ENCODE data around the gene RPS5. TPM values are rescaled to one million over a fixed set of nuclear protein-coding genes. Genes with fewer than 3 reads are reported as not detected.
A peak's percentile ranks its signal among the peaks of the same experiment; 100 is the strongest.
"Not testable (repeated sequence)": the region's sequence is repeated elsewhere in the genome, so short reads cannot be mapped to it uniquely, and the experiment has no call there.

The RPS5 gene
- total RNA-seq, 1 experiment from 2014 or later: 3,636 TPM

DNA sequence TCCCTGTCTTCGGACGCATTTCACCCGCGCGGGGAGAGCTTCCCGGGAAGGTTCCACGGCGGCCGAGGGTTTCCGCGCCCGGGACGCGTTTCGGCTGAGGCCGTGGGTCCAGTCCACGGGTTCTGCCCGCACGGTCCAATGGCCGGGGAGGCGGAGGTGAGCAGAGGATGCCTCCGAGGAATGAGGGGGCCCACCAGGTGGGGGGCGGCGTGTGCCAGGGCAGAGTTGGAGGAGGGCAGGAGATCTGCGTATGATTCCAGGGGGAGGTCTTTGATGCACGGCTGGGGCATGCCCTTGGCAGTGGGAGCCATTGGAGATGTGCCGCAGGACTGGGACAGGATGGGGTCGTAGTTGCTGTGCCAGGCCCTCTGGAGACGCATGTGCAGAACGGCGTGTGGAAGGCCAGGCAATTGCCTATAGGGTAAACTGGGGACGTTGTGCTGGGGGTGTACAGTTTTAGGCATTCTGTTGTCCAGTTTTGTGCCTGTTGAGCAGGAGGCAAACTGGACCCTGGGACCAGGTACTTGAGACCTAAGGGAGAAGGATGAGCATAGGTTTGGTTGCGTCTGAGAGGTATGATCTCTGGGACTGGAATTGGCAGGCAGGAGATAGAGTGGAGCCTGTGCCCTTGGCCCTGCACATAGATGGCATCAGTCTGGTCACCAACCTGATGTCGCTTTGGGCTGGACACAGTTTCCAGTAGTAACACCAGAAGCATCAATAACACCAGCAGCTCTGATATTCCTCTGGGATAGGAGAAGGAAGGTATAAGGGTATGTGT is 22.1 kb downstream of the RPS5 start:
- DNase-seq: peak; percentile 65
- H3K36me3 ChIP-seq: peaks cover 37% of the 10 kb centered on the region
- H3K27me3 ChIP-seq: no peaks in the 10 kb centered on the region
- H3K9me3 ChIP-seq: peaks cover 3% of the 10 kb centered on the region; the same call in 1 of the 2 replicates
- H3K4me3 ChIP-seq: peak overlapping the region; percentile 85

DNA sequence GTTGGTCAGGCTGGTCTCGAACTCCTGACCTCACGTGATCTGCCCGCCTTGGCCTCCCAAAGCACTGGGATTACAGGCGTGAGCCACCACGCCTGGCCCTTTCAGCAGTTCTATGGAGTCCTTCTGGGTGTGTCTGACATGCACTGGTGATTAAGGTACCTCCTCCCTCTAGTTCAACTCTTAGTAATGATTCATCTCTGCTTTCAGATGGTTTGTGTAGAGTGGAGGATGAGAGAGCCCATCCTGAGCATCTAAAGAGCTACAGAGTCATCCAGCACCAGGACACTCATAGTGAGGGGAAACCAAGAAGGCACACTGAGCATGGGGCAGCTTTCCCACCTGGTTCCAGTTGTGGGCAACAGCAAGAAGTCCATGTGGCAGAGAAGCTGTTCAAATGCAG is 29.5 kb downstream of the RPS5 start:
- Histone ChIP-seq H3K4me3 (no peak overlapping the region), H3K9me3 (peaks cover 11% of the 10 kb centered on the region), H3K36me3 (peaks cover 84% of the 10 kb centered on the region), H3K27me3 (no peaks in the 10 kb centered on the region)
- DNase-seq: no peak

DNA sequence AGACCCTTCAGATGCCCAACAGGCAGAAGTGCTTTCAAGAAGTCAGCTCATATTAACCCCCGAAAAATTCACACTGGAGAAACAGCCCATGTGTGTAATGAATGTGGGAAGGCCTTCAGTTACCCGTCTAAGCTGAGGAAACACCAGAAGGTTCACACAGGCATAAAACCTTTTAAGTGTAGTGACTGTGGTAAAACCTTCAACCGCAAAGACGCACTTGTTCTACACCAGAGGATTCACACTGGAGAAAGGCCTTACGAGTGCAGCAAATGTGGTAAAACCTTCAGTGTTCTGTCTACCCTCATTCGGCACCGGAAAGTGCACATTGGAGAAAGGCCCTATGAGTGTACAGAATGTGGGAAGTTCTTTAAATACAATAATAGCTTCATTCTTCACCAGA is 30.0 kb downstream of the RPS5 start:
- Histone ChIP-seq H3K4me3 (no peak overlapping the region), H3K36me3 (peaks cover 88% of the 10 kb centered on the region), H3K27me3 (no peaks in the 10 kb centered on the region), H3K9me3 (peaks cover 11% of the 10 kb centered on the region)
- no peak for DNase-seq

DNA sequence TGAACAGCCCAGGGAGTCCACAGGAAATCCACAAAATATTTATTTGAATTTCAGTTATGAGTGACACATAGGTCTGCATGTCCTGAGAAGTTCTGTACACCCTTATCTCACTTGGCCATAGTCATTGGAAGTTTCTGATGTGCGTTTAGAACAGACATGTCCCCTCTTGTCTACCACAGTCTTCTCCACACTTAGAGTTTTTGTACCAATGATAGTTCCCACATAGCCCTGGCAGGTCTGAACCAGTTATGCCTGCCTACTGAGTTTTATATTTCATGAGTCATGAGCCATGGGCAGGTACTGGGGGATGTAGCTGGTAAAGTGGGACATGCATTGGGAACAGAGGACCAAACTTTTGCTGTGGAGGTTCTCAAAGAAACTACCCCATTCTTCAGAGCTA is 41.5 kb downstream of the RPS5 start:
- Histone ChIP-seq H3K9me3 (peaks cover 17% of the 10 kb centered on the region), H3K4me3 (no peak overlapping the region), H3K36me3 (peaks cover 2% of the 10 kb centered on the region; the same call in 1 of the 2 replicates), H3K27me3 (no peaks in the 10 kb centered on the region)
- no peak for DNase-seq

DNA sequence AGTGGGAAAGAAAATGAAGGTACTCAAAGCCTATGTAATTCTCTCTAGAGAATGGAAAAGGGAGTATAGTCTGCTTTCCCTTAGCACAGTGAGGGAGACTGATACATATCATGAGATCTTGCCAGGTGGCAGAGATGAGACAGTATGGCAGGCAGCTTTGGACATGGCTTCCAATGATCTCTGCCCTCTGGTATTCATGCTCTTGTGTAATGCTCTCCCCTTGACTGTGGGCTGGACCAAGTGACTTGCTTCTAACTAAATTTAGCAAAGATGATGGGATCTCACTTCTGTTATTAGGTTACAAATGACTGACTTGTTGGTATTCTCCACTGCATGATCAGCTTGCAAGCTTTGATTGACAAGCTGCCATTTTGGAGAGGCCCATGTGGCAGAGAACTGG is 42.7 kb downstream of the RPS5 start:
- Histone ChIP-seq H3K4me3 (no peak overlapping the region), H3K27me3 (no peaks in the 10 kb centered on the region), H3K36me3 (peaks cover 4% of the 10 kb centered on the region; the same call in 1 of the 2 replicates), H3K9me3 (peaks cover 28% of the 10 kb centered on the region)
- no peak for DNase-seq

DNA sequence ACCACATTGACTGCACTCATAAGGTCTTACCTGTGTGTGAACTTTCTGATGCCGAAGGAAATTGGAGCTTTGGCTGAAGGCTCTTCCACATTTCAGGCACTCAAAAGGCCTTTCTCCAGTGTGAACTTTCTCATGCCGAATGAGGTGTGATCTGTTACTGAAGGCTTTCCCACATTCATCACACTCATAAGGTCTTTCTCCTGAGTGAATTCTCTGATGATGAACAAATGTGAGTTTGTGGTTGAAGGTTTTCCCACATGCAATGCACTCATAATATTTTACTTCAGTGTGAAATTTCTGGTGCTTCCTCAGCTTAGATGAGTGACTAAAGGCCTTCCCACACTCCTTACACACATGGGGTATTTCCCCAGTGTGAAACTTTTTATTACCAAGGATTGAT is 47.1 kb downstream of the RPS5 start:
- Histone ChIP-seq H3K36me3 (peaks cover 4% of the 10 kb centered on the region; the same call in 1 of the 2 replicates), H3K27me3 (no peaks in the 10 kb centered on the region), H3K9me3 (peaks cover 30% of the 10 kb centered on the region), H3K4me3 (no peak overlapping the region)
- DNase-seq: no peak

DNA sequence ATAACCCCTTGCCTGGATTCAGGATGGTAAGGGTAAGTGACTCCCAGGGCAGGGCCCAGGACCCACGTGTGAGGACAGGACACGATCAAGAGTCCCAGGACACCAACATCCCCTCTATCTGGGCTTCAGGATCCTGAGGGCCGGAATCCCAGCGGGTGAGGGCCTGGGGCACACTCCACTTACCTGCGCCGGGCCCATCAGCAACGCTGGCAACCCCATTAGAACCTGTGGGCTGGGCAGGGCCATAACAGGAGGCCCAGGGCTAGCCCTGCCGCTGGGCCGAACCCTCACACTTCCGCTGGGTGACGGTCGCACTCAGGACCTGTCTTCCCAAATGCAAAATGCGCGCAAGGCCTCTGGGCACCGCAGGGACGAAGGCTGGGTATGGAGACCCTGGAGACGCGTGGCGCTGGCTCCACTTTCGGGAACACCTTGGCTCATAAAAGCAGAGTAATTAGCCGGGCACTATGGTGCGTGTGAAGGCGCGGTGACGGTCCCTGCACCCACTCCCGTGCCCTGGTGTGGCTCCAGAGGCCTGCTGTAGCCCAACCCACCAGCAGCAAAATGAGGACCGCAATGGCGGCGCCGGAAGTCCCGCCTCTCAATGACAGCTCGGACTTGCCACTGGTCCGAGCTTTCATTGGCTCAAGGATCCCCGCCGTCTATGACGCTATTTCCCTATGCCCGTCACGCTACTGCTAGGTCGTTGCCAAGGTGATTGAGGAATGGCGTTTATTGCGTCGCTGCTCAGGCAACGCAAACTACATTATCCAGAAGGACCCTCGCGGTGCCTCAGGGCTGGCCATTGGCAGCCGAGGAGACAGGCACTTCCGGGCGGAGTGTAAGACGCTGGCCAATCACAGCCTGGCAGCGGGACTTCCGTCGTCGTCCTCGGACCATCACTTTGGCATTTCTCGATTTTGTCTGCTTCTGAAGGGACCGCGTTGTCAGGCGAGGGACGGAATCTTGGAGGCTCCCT is 52.8 kb downstream of the RPS5 start, which contains the start of gene ZNF132:
TSS of gene ZNF132 (minus strand) at position 578 of the 979 bp plus-strand sequence. CDS start at position 246, 332 bp downstream.
- H3K9me3 ChIP-seq: peaks cover 6% of the 10 kb centered on the region; the same call in 1 of the 2 replicates

DNA sequence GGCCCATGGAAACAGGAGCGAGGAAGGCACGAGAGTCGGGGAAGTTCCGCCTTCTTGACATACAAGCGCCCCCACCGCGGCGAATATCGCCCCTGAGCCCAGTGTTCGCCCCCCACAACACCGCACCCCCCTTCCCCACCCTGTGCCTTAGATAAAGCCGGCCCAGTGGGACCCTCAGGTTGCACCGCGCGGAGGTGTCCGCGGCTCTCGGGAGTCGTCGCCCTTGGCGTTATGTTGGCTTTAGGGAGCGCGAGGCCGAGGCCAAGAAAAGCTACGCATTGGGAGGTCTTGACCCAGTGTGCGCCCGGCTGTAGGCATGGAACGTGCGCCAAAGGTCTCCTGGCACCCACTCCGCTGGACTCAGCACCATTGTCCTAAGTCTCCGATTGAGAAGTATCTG is 53.5 kb downstream of the RPS5 start:
- H3K9me3 ChIP-seq: peaks cover 5% of the 10 kb centered on the region; the same call in 1 of the 2 replicates
- no peaks in the 10 kb centered on the region for H3K27me3 ChIP-seq
- H3K36me3 ChIP-seq: no peaks in the 10 kb centered on the region
- no peak for DNase-seq
- no peak overlapping the region for H3K4me3 ChIP-seq

More for the DNA sequence above, 52.8 kb downstream of the RPS5 start, which contains the start of gene ZNF132:
- Histone ChIP-seq H3K4me3 (no peak within 1 kb of the TSS), H3K27me3 (no peaks in the 10 kb centered on the region), H3K36me3 (no peaks in the 10 kb centered on the region)
- no peak for DNase-seq

DNA sequence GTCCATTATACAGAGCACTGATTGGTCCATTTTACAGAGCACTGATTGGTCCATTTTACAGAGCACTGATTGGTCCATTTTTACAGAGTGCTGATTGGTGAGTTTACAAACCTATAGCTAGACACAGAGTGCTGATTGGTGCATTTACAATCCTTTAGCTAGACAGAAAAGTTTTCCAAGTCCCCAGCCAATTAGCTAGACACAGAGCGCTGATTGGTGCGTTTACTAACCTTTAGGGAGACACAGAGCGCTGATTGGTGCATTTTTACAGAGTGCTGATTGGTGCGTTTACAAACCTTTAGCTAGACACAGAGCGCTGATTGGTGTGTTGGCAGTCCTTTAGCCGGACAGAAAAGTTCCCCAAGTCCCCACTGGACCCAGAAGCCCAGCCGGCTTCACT is 55.9 kb downstream of the RPS5 start:
- DNase-seq, H3K27me3 ChIP-seq, H3K4me3 ChIP-seq, H3K36me3 ChIP-seq: not testable (repeated sequence)
- peaks cover 14% of the 10 kb centered on the region for H3K9me3 ChIP-seq

Other genes starting within 250 kb of the RPS5 start
- 9.8 and 10.2 TPM in 2 replicates for gene ZNF329, start 236.5 kb upstream of the RPS5 start, total RNA-seq (2014; rRNA removed; shearing (Covaris generic); ENCODE audit: low replicate concordance)
- gene ZNF274, start 204.2 kb upstream of the RPS5 start, total RNA-seq (2014; rRNA removed; shearing (Covaris generic); ENCODE audit: low replicate concordance): 4.7 and 5.4 TPM in 2 replicates
- gene ZNF544, start 158.4 kb upstream of the RPS5 start, total RNA-seq (2014; rRNA removed; shearing (Covaris generic); ENCODE audit: low replicate concordance): 6.6 and 15.5 TPM in 2 replicates
- 1.5 and 3.0 TPM in 2 replicates for gene ZNF8, start 108.3 kb upstream of the RPS5 start, total RNA-seq (2014; rRNA removed; shearing (Covaris generic); ENCODE audit: low replicate concordance)
- gene ERVK3-1, start 81.9 kb upstream of the RPS5 start, total RNA-seq (2014; rRNA removed; shearing (Covaris generic); ENCODE audit: low replicate concordance): 26.0 and 32.0 TPM in 2 replicates
- gene ZSCAN22, start 60.3 kb upstream of the RPS5 start, total RNA-seq (2014; rRNA removed; shearing (Covaris generic); ENCODE audit: low replicate concordance): 0.12 and 2.5 TPM in 2 replicates
- 29.0 TPM in 1 of 2 replicates, not detected in the other for gene A1BG, start 33.8 kb upstream of the RPS5 start, total RNA-seq (2014; rRNA removed; shearing (Covaris generic); ENCODE audit: low replicate concordance)
- 3.0 and 3.2 TPM in 2 replicates for gene ZNF497, start 24.5 kb upstream of the RPS5 start, total RNA-seq (2014; rRNA removed; shearing (Covaris generic); ENCODE audit: low replicate concordance)
- 1.4 and 4.0 TPM in 2 replicates for gene ZNF837, start 6.2 kb upstream of the RPS5 start, total RNA-seq (2014; rRNA removed; shearing (Covaris generic); ENCODE audit: low replicate concordance)
- 6.6 TPM in 1 of 2 replicates, not detected in the other for gene RNF225, start 8.4 kb downstream of the RPS5 start, total RNA-seq (2014; rRNA removed; shearing (Covaris generic); ENCODE audit: low replicate concordance)
- 25.3 and 32.4 TPM in 2 replicates for gene ZNF584, start 21.4 kb downstream of the RPS5 start, total RNA-seq (2014; rRNA removed; shearing (Covaris generic); ENCODE audit: low replicate concordance)
- not detected in 2 replicates for gene ZNF132, start 52.9 kb downstream of the RPS5 start, total RNA-seq (2014; rRNA removed; shearing (Covaris generic); ENCODE audit: low replicate concordance)
- 11.5 and 22.9 TPM in 2 replicates for gene ZNF324B, start 64.4 kb downstream of the RPS5 start, total RNA-seq (2014; rRNA removed; shearing (Covaris generic); ENCODE audit: low replicate concordance)
- 15.2 and 16.0 TPM in 2 replicates for gene ZNF324, start 79.8 kb downstream of the RPS5 start, total RNA-seq (2014; rRNA removed; shearing (Covaris generic); ENCODE audit: low replicate concordance)
- 18.4 and 23.5 TPM in 2 replicates for gene ZNF446, start 89.1 kb downstream of the RPS5 start, total RNA-seq (2014; rRNA removed; shearing (Covaris generic); ENCODE audit: low replicate concordance)
- gene SLC27A5, start 124.7 kb downstream of the RPS5 start, total RNA-seq (2014; rRNA removed; shearing (Covaris generic); ENCODE audit: low replicate concordance): 5.5 and 13.0 TPM in 2 replicates
- 8.3 and 24.7 TPM in 2 replicates for gene ZBTB45, start 132.5 kb downstream of the RPS5 start, total RNA-seq (2014; rRNA removed; shearing (Covaris generic); ENCODE audit: low replicate concordance)
- 352 and 641 TPM in 2 replicates for gene TRIM28, start 156.8 kb downstream of the RPS5 start, total RNA-seq (2014; rRNA removed; shearing (Covaris generic); ENCODE audit: low replicate concordance)
- gene CHMP2A, start 167.8 kb downstream of the RPS5 start, total RNA-seq (2014; rRNA removed; shearing (Covaris generic); ENCODE audit: low replicate concordance): 50.3 and 58.8 TPM in 2 replicates
- gene UBE2M, start 171.3 kb downstream of the RPS5 start, total RNA-seq (2014; rRNA removed; shearing (Covaris generic); ENCODE audit: low replicate concordance): 132 and 239 TPM in 2 replicates
- 9.4 and 23.8 TPM in 2 replicates for gene MZF1, start 186.1 kb downstream of the RPS5 start, total RNA-seq (2014; rRNA removed; shearing (Covaris generic); ENCODE audit: low replicate concordance)